ENCODE data around the gene SLC36A4.
"Not testable (repeated sequence)": the region's sequence is repeated elsewhere in the genome, so short reads cannot be mapped to it uniquely, and the experiment has no call there.

SLC36A4 gene

DNA sequence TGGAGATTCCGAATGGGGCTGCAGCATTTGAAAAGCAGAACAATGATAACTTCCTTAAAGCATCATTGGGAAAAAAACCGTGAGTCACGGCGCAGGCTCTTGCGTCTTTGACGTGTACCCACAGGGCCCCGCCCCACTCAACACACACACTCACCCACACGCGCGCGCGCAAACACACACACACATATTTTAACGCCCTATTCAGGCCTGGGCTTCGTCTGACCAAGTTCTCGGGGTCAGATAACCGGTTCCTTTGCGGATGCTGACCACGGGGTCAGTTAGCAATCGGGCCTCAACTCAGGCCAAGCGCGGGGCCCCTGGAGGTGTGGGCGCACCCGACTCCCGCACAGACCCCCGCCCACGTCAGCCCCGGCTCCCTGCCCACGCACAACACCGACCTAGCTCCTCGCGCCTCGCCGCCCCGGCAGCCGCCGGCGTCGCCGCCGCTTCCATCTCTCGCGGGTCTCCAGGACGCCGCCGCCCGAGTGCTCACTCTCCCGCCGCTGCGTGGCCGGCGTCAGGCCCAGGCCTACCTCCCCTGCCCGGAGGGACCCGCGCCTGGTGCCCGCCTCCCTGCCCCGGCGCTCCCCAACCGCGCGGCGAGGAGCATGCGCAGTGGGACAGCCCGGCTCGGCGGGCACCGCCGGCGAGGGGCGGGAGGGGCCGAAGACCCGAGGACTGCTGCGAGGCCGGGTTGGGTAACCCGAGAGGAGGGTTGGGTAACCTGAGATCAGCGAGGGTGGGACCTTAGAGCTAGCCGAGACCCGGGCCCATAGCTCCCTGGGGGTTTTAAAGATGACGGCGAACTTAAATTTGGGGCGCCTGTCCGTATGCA, at the start of gene SLC36A4:
Gene SLC36A4 (minus strand): TSS at position 612 of the 835 bp plus-strand sequence. CDS start 159 bp downstream, at position 453.
- DNase-seq = peak; percentile 77

GRCh38 chr11:93246790-93247189, 49.0 kb upstream of the SLC36A4 start:
- not testable (repeated sequence) for DNase-seq

GRCh38 chr11:93244018-93244417, 46.2 kb upstream of the SLC36A4 start:
- no peak for DNase-seq

- no peak for DNase-seq
These were observed 42.2 kb upstream of the SLC36A4 start for GRCh38 chr11:93239966-93240365.

DNA sequence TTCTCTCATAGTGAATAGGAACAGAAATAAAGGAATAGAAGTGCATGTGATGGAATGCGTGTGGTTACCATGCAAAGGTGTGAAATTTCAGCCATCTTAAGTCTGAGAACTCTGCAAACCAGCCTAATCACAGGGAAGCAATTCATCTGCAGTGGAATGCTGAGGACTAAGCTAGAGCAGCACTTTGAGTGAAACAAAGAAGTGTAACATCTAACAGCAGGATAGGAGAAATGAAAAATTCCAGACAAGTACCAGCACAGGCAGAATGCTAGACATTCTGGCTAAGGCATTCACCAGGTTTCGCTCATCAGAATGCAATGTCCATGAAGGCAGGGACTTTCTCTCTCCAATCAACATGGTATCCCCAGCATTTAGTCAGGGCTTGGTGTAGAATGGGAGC, 41.2 kb upstream of the SLC36A4 start:
- DNase-seq = no peak

GRCh38 chr11:93236741-93237675, 39.2 kb upstream of the SLC36A4 start:
- DNase-seq = no peak

- DNase-seq = peak; percentile 46
These were observed 36.9 kb upstream of the SLC36A4 start for GRCh38 chr11:93234602-93235207.

DNA sequence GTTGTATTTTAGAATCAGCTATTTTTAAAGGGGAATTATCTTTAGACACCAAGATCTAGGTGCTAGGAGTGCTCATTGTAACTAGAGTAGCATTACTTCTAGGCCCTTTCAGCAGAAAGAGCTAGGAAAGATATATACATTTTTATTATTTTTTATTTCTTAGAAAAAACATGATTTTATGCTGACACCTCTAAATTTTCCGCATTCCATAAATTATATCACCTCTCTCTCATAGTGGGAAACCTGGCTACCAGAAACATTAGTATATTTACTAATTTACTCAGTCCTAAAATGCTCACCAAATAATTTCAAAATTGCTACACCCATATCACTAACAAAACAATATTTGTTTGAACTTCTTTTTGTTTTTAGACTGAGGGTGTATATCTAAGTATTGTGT, 32.1 kb upstream of the SLC36A4 start:
- no peak for DNase-seq

DNA sequence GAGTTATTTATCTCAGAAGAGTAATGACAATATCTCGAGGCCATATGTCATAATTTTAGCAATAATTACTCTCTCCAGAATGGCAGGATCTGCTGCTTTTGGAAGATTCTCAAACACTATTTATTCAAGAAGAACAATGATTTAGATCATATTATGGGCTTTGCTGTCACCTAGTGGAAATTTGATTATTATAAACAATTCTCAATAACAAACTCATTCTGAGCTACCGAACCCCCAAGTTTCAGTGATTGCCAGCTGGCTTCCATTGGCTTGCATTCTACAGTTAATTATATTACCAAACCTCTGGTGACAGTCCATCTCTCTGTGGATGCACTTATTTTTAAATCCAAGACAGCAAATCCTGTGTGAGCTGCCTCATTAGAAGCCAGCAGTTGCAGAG, 27.9 kb upstream of the SLC36A4 start:
- DNase-seq = no peak

GRCh38 chr11:93221539-93221938, 23.7 kb upstream of the SLC36A4 start:
- DNase-seq = no peak

DNA sequence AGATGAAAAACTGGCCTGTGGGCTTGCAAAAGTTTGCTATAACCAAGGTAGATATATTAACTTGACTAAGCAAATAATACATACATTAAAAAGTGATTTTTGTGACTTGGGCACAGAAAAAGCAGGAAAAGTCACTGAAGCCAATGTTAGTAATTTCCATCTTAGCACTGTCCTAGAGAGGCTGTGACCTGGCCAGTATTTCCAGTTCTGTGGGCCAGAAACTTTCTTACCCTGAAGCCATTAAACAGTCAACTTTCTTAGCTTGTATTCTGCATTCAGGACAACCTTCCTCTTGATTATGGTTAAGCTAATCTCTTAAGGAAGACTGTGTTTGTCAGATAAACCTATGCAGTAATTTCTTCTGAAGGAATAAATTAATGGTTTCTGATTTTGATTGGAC, 22.3 kb upstream of the SLC36A4 start:
- no peak for DNase-seq

DNA sequence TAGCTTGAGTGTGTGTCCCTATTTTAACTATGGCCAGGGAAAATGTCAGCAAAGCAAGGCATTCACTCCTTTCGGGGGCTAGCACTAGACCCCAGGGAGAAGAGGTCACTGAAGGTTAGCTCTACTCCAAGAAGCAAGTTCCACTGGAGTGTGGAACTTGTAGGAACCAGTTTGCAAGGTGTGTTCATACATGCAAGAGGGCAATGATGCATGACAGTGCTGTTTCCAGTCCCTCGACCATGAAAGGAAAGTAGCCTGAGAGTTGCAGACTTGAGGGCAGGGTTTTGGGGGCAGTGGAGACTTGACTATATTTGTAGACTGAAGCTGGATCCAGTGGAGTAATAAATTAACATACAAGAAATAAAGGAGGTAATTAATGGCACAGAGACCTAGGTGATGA, 21.6 kb upstream of the SLC36A4 start:
- no peak for DNase-seq

- no peak for DNase-seq
These were observed 18.8 kb upstream of the SLC36A4 start for GRCh38 chr11:93216511-93217101.

DNA sequence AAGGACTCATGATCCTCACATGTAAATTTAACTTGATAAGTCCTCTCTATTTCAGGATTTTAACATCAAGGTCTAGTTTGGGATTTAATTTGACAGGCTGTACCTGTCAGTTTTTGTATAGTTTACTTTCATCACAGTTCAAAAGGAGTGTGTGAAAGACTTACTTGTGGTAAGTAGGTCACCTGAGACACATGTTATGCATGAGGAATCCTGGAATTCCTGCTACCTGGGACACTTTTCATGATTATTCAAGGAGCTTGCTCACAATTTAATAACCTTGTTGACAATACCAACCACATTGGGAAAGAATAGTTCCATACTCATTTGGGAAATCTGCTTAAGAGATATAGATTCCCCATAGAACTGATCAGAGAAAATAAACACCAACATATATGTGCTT, 15.8 kb upstream of the SLC36A4 start:
- DNase-seq = no peak

DNA sequence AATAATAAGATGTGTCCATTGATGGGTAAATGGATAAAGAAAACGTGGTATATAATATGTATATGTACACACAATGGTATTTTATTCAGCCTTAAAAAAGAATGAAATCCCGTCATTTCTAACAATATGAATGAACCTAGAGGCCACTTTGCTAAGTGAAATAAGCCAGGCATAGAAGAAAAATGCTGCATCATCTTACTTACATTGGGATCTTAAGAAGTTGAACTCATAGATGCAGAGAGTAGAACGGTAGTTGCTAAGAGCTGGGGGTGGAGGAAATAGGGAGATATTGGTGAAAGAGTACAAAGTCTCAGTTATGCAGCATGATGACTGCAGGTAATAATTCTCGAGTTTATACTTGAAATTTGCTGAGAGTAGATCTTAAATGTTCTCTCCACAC, 14.3 kb upstream of the SLC36A4 start:
- DNase-seq = no peak

- no peak for DNase-seq
These were observed 11.7 kb upstream of the SLC36A4 start for GRCh38 chr11:93209466-93209865.

DNA sequence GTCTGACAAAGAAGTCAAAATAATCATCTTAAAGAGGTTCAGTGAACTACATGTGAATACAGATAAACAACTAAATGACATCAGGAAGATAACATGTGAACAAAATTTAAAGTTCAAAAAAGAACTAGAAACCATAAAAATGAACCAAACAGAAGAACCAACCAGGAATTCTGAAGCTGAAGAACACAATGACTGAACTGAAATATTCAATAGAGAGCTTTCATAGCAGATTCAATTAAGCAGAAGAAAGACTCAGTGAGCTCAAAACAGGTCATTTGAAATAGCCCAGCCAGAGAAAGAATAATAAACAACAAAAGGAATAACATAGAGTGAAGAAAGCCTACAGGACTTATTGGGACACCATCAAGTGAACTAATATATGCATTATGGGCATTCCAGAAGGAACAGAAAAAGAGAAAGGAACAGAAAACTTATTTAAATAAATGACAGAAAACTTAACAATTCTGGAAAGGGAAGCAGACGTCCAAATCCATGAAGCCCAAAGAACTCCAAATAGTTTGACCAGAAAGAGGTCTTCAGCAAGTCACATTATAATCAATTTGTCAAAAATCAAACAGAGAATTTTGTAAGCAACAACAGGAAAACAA, 11.0 kb upstream of the SLC36A4 start:
- DNase-seq = no peak

DNA sequence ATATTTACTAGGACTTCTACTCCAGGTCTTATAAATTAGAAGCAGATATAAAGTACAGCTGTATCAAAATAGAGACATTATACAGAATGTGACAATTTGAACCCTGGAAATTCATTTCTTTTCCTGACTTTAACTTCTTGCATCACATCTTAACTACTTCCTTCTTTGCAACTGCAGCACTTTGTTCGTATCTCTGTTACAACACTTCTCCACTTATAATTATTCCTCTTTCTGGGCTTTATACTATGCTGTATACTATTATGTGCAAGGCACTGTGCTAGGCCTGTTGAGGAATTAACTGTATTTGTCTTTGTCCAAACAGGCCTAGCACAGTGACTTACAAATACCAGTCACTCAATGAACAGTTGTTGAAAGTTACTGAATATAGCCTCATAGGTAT, 1.8 kb upstream of the SLC36A4 start:
- DNase-seq = no peak

GRCh38 chr11:93198215-93198845, 539 bp upstream of the SLC36A4 start:
- no peak for DNase-seq

GRCh38 chr11:93196816-93197379, 893 bp downstream of the SLC36A4 start:
- DNase-seq = no peak

DNA sequence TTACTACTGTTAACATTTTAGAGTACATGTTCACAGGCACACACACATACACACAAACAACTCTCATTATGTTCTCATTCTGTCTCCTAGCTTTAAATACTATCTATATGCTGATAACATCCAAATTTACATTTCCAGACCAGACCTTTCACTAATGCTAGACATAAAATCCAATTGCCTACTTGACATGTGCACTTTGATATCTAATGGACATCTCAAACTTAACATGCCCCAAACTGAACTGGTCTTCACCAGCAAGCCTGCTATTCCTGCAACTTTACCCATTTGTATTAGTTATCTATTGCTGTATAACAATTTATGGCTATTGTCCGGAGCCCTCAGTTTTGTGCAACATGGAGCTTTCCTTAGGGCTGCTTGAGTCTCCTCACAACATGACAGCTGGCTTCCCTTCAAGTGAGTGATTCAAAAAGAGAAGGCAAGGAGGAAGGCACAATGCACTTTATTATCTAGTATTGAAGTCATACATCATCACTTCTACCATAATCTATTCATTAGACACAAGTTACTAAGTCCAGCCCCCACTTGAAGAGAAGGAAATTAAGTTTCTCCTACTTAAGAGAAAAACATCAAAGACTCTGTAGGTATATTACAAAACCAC, 3.0 kb downstream of the SLC36A4 start:
- DNase-seq = no peak

Measured in activated CD4-positive, alpha-beta T cell treated with anti-CD3 and anti-CD28 coated beads for 1 hour (primary cell).